Endodermal cell (in vitro differentiated cells): ENCODE measurements around the gene TSKS. TPM values are rescaled to one million over a fixed set of nuclear protein-coding genes. Genes with fewer than 3 reads are reported as not detected.
A peak's percentile ranks its signal among the peaks of the same experiment; 100 is the strongest.

ENCODE experiments used
- DNase-seq: peaks from one replicate; pipeline ENCODE4 v3.0.0-alpha.2; 2017
- H3K27ac ChIP-seq: 2 replicates; pipeline ENCODE4 v1.5.1; 2013; ENCODE audit warnings: mild to moderate bottlenecking, low read depth, low read length, moderate library complexity
- H3K27me3 ChIP-seq: 2 replicates; pipeline ENCODE4 v1.6.1; 2013; ENCODE audit warnings: mild to moderate bottlenecking, low read length, moderate library complexity; ENCODE audit not compliant: insufficient read depth, control insufficient read depth, poor library complexity, severe bottlenecking
- H3K36me3 ChIP-seq: 2 replicates; pipeline ENCODE4 v1.7.0; 2013; ENCODE audit warnings: mild to moderate bottlenecking, low read length, moderate library complexity; ENCODE audit not compliant: control insufficient read depth, insufficient read depth
- H3K4me1 ChIP-seq: one replicate; pipeline ENCODE4 v1.7.0; 2013; ENCODE audit warnings: low read length; ENCODE audit not compliant: control insufficient read depth, insufficient read depth
- H3K4me3 ChIP-seq: 2 replicates; pipeline ENCODE4 v1.5.1; 2013; ENCODE audit warnings: mild to moderate bottlenecking, low read length, moderate library complexity
- H3K9ac ChIP-seq: 2 replicates; pipeline ENCODE4 v1.6.1; 2013; ENCODE audit warnings: mild to moderate bottlenecking, low read length, moderate library complexity; ENCODE audit not compliant: poor library complexity, severe bottlenecking; ENCODE audit errors: extremely low read depth
- H3K9me3 ChIP-seq: 2 replicates; pipeline ENCODE4 v1.6.1; 2013; ENCODE audit warnings: mild to moderate bottlenecking, low read length, moderate library complexity; ENCODE audit not compliant: control insufficient read depth
- H3K27ac Mint-ChIP-seq: 2 replicates; pipeline ENCODE4 v1.8.0; 2020; ENCODE audit warnings: mixed read lengths
- H3K27me3 Mint-ChIP-seq: 2 replicates; pipeline ENCODE4 v1.8.0; 2021; ENCODE audit warnings: mild to moderate bottlenecking, mixed read lengths; ENCODE audit not compliant: insufficient read depth
- H3K36me3 Mint-ChIP-seq: 2 replicates; pipeline ENCODE4 v1.8.0; 2020; ENCODE audit warnings: low read depth, mixed read lengths
- H3K4me1 Mint-ChIP-seq: 2 replicates; pipeline ENCODE4 v1.8.0; 2020; ENCODE audit warnings: mixed read lengths
- H3K4me3 Mint-ChIP-seq: 2 replicates; pipeline ENCODE4 v1.8.0; 2020; ENCODE audit warnings: mild to moderate bottlenecking, moderate library complexity, mixed read lengths
- H3K9me3 Mint-ChIP-seq: 2 replicates; pipeline ENCODE4 v1.8.0; 2020; ENCODE audit warnings: mild to moderate bottlenecking, mixed read lengths
- CTCF ChIP-seq: fragments of 200-600 bp; sonication (generic); conservative IDR thresholded peaks from 2 replicates; pipeline ENCODE4 v1.5.0; 2021; ENCODE audit warnings: antibody characterized with exemption, mild to moderate bottlenecking
- WGBS, 2 experiments: methylation state at CpG; one replicate each; pipeline versions ENCODE4 v1.1.5 to v1.1.7; 2013; ENCODE audit warnings: missing lambda C conversion rate in 2 of 2, mixed read lengths in 1 of 2; ENCODE audit not compliant: insufficient coverage in 1 of 2, insufficient read length in 1 of 2; 5-methylcytosine and 5-hydroxymethylcytosine counted together
- total RNA-seq, 2 donors: library from RNA; stranded (reverse); fragmentation: NEBNext Ultra II Directional in 1 of 2; extraction: Animal tissue kit (Norgen Biotek cat#: 25700) in 1 of 2; gene quantifications; 2 replicates in 1 of 2; 3 replicates in 1 of 2; pipeline ENCODE4 v1.2.1, GENCODE V29; 2021

Gene TSKS
- total RNA-seq, 2 donors from 2014 or later: 0.31 TPM; not detected in 1

GRCh38 chr19:49809941-49810389 lies 46.9 kb upstream of the TSKS start:
- Histone ChIP-seq H3K27ac (no peak overlapping the region), H3K9me3 (no peaks in the 10 kb centered on the region), H3K36me3 (peaks cover 12% of the 10 kb centered on the region), H3K27me3 (no peaks in the 10 kb centered on the region), H3K9ac (no peak overlapping the region), H3K4me1 (no peaks in the 10 kb centered on the region), H3K4me3 (no peak overlapping the region)
- Mint-ChIP-seq H3K4me1 (peaks cover 6% of the 10 kb centered on the region), H3K4me3 (peak overlapping the region; percentile 63), H3K36me3 (peaks cover 16% of the 10 kb centered on the region), H3K27ac (peak overlapping the region; percentile 50), H3K9me3 (no peaks in the 10 kb centered on the region), H3K27me3 (peaks cover 1% of the 10 kb centered on the region)
- no peak for DNase-seq
- TF ChIP-seq CTCF: no peak
- 96% methylated on average over 5 of the region's 5 CpGs; no CpG with 5 or more reads in 1 of the 2 experiments for WGBS, 2 experiments

- Mint-ChIP-seq H3K9me3 (no peaks in the 10 kb centered on the region), H3K4me1 (peaks cover 6% of the 10 kb centered on the region), H3K36me3 (peaks cover 22% of the 10 kb centered on the region), H3K4me3 (peak overlapping the region; percentile 63), H3K27ac (peak overlapping the region; percentile 89), H3K27me3 (peaks cover 1% of the 10 kb centered on the region)
- no peaks in the 10 kb centered on the region for H3K4me1 ChIP-seq
- no peaks in the 10 kb centered on the region for H3K9me3 ChIP-seq
- TF ChIP-seq CTCF: peak; percentile 48
- DNase-seq: peak; percentile 84
- H3K4me3 ChIP-seq: peak overlapping the region; percentile 69
- H3K27ac ChIP-seq: no peak overlapping the region
- H3K9ac ChIP-seq: no peak overlapping the region
- peaks cover 18% of the 10 kb centered on the region for H3K36me3 ChIP-seq
- 24 to 50% methylated on average over 18 to 50 of the region's 50 CpGs for WGBS, 2 experiments
- no peaks in the 10 kb centered on the region for H3K27me3 ChIP-seq
Observed at GRCh38 chr19:49809160-49809940, 46.2 kb upstream of the TSKS start.

GRCh38 chr19:49808711-49809159 lies 45.6 kb upstream of the TSKS start:
- WGBS, 2 experiments: 8 to 9% methylated on average over 14 to 31 of the region's 31 CpGs
- H3K36me3 Mint-ChIP-seq: peaks cover 23% of the 10 kb centered on the region

More at GRCh38 chr19:49808711-49809159, 45.6 kb upstream of the TSKS start:
- H3K27me3 ChIP-seq: no peaks in the 10 kb centered on the region
- Mint-ChIP-seq H3K27ac (peak overlapping the region; percentile 89), H3K27me3 (peaks cover 1% of the 10 kb centered on the region), H3K4me1 (peaks cover 6% of the 10 kb centered on the region), H3K9me3 (no peaks in the 10 kb centered on the region), H3K4me3 (peak overlapping the region; percentile 63)
- TF ChIP-seq CTCF: no peak
- H3K9me3 ChIP-seq: no peaks in the 10 kb centered on the region
- no peak overlapping the region for H3K9ac ChIP-seq
- DNase-seq: peak; percentile 99
- H3K4me1 ChIP-seq: no peaks in the 10 kb centered on the region
- H3K4me3 ChIP-seq: peak overlapping the region; percentile 69
- H3K27ac ChIP-seq: no peak overlapping the region
- H3K36me3 ChIP-seq: peaks cover 22% of the 10 kb centered on the region
